ENCODE results near the gene APOL1.
"Not testable (repeated sequence)": the region's sequence is repeated elsewhere in the genome, so short reads cannot be mapped to it uniquely, and the experiment has no call there.

APOL1 gene

GRCh38 chr22:36246718-36247117, 6.2 kb upstream of the APOL1 start:
- no peak for DNase-seq

- DNase-seq, result no peak
Observed at GRCh38 chr22:36247955-36248354, 5.0 kb upstream of the APOL1 start.

GRCh38 chr22:36249160-36249559, 3.8 kb upstream of the APOL1 start:
- no peak for DNase-seq

GRCh38 chr22:36250292-36250960, 2.5 kb upstream of the APOL1 start:
- not testable (repeated sequence) for DNase-seq

GRCh38 chr22:36251979-36252608, 839 bp upstream of the APOL1 start:
- not testable (repeated sequence) for DNase-seq

GRCh38 chr22:36253523-36254490, 874 bp downstream of the APOL1 start:
- DNase-seq, result no peak

- not testable (repeated sequence) for DNase-seq
Observed at GRCh38 chr22:36255572-36255971, 2.6 kb downstream of the APOL1 start.

GRCh38 chr22:36256478-36256877, 3.5 kb downstream of the APOL1 start:
- DNase-seq, result no peak

- DNase-seq, result no peak
Observed at GRCh38 chr22:36257308-36257707, 4.4 kb downstream of the APOL1 start.

- DNase-seq, result no peak
Observed at GRCh38 chr22:36257948-36258670, 5.2 kb downstream of the APOL1 start.

- DNase-seq, result peak; percentile 45 to 75
Observed at GRCh38 chr22:36258701-36259614, 6.0 kb downstream of the APOL1 start.

- no peak for DNase-seq
Observed at GRCh38 chr22:36259615-36260300, 6.8 kb downstream of the APOL1 start.

GRCh38 chr22:36261675-36262074, 8.7 kb downstream of the APOL1 start:
- DNase-seq, result not testable (repeated sequence)

GRCh38 chr22:36262307-36262706, 9.4 kb downstream of the APOL1 start:
- DNase-seq, result not testable (repeated sequence)

GRCh38 chr22:36263216-36263673, 10.3 kb downstream of the APOL1 start:
- DNase-seq, result not testable (repeated sequence)

GRCh38 chr22:36263886-36264664, 11.1 kb downstream of the APOL1 start:
- not testable (repeated sequence) for DNase-seq

- no peak for DNase-seq
Observed at GRCh38 chr22:36267058-36267457, 14.1 kb downstream of the APOL1 start.

- DNase-seq, result no peak
Observed at GRCh38 chr22:36267896-36268485, 15.1 kb downstream of the APOL1 start.

GRCh38 chr22:36271231-36271630, 18.3 kb downstream of the APOL1 start:
- not testable (repeated sequence) for DNase-seq

GRCh38 chr22:36271951-36272350, 19.0 kb downstream of the APOL1 start:
- DNase-seq, result not testable (repeated sequence)

Measured in NCI-H524 (cell line).